Measurements from ENCODE around the gene DEFB116.
"Not testable (repeated sequence)": the region's sequence is repeated elsewhere in the genome, so short reads cannot be mapped to it uniquely, and the experiment has no call there.

The DEFB116 gene

GRCh38 chr20:31308535-31309162 lies at the start of gene DEFB116:
TSS of gene DEFB116 (minus strand) at chr20:31308585. CDS start at chr20:31308585, 0 bp downstream.
- no peak for DNase-seq

DNA sequence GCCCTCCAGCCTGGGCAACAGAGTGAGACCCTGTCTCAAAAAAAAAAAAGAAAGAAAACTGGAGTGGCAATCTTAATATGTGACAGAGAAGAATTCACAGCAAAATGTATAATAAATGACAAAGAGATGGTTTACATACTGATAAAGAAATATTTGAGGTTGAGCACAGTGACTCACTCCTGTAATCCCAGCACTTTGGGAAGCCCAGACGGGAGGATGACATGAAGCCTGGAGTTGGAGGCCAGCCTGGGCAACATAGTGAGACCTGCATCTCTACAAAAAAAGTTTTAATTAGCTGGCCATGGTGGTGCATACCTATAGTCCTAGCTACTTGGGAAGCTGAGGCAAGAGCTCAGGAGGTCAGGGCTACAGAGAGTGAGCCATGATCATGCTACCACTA lies 47.6 kb upstream of the DEFB116 start:
- no peak for DNase-seq

- no peak for DNase-seq
These were observed 33.1 kb upstream of the DEFB116 start for GRCh38 chr20:31341470-31341869.

- no peak for DNase-seq
These were observed 22.5 kb upstream of the DEFB116 start for GRCh38 chr20:31330893-31331292.

GRCh38 chr20:31322504-31322903 lies 14.1 kb upstream of the DEFB116 start:
- no peak for DNase-seq

DNA sequence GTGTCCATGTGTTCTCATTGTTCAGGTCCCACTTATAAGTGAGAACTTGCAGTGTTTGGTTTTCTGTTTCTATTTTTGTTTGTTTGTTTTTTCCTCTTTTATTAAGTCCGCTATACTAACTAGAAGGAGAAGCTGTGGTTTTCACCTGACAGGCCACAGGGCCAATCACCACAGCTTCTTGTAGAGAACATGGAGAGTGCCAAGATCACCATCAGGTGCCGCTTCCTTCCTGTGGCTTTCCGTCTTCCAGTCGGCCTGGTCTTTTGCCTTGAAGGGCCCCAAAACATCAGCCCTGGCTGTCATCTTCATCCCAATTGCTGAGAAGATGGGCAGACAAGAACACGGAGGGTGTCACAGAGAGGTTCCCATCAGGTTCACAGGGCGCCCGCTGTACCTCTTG lies 23.4 kb downstream of the DEFB116 start:
- DNase-seq: not testable (repeated sequence)

DNA sequence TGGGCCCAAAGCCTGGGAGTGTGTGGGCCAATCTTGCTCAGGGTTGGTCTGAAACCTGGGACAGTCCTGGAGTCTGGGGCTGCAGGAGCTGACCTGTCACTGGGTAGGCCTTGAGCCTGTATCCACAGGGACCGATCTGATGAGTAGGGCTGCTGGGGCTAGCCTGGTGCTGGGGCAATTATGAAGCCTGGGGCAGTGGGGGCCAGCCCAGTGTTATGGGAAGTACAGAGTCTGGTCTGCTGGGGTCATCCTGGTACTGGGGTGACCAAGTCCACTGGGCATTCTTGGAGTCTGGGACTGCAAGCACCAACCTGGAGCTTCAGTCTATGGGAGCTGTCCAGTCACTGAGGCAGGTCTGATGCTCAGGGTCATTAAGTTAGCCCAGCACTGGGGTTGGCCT lies 30.2 kb downstream of the DEFB116 start:
- DNase-seq: no peak

- DNase-seq: no peak
These were observed 33.9 kb downstream of the DEFB116 start for GRCh38 chr20:31274441-31274840.

- no peak for DNase-seq
These were observed 48.0 kb downstream of the DEFB116 start for GRCh38 chr20:31260326-31260932.

- no peak for DNase-seq
These were observed 51.0 kb downstream of the DEFB116 start, which contains the start of gene DEFB115 for GRCh38 chr20:31257364-31257763. TSS of gene DEFB115 (plus strand) at chr20:31257664. CDS start at chr20:31257664, 0 bp downstream.

DNA sequence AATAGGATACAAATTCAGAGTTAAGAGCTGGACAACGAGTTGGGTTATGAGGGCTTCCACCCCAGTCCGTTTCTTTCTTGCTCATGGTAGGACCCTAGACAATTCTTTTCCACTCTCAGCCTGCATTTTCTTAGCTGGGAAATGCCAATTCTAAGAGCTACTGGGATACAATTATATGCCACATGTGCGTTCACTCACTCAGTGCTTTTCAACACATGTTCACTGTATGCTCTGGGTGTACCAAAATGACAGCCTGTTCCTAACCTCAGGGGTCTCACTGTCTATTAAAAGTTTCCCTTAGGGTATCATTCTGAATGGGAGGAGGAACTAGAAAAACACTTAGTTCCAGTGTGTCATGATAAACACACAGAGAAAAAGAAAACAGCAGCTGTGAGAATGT lies 51.4 kb downstream of the DEFB116 start:
- DNase-seq: no peak
